Cardiac fibroblast (primary cell): ENCODE data around the gene LPP.
A peak's percentile ranks its signal among the peaks of the same experiment; 100 is the strongest.

ENCODE experiments used
- DNase-seq, 2 donors: peaks; one replicate each; pipeline versions ENCODE4 v3.0.0 to v3.0.0-alpha.2; 2010; ENCODE audit warnings: low read depth in 2 of 2
- H3K4me3 ChIP-seq, 2 donors: replicated peaks in 1 of 2; 1 replicate in 1 of 2; 2 replicates in 1 of 2; pipeline ENCODE4 v1.5.1; 2011; ENCODE audit warnings: low read depth in 2 of 2, low read length in 2 of 2, mild to moderate bottlenecking in 2 of 2, moderate library complexity in 1 of 2
- CTCF ChIP-seq: IDR thresholded peaks from one replicate; pipeline ENCODE4 v1.5.1; 2011; ENCODE audit warnings: low read depth, mild to moderate bottlenecking, low read length, inconsistent platforms

LPP gene

DNA sequence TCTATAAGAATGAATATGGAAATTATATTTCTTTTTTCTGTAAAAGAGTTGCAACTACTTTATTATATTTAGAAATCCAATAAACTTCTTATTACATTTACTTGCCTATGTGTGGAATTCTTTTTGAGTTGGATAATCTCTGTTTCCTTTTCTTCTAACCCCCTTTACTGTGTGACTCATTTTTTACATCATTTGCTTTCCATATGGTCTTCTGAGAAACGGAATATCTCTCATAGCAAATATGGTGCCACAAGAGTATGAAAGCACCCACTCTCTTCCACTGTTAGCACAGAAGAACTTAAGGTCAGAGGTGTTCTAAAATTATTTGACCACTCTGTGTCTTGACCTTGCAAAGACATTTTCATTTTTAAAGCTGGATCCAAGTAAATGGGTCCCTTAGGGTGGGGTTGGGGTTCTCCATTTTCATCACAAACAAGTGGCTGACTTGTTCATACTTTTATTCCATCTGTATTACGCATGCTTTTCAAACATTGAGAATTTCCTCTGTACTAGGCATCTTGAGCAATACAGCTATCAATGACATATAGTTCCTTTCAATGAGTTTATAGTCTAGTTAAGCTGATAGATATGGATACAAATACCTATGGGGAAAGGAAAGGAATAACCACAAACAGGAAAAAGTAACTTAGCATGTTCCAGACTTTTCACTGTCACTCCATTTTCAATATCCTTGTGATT lies 736.8 kb downstream of the LPP start:
- H3K4me3 ChIP-seq = no peak overlapping the region
- DNase-seq = peak; percentile 54 to 79
- TF ChIP-seq CTCF = no peak

GRCh38 chr3:188899881-188900280 lies 745.9 kb downstream of the LPP start:
- DNase-seq = no peak
- no peak overlapping the region for H3K4me3 ChIP-seq
- no peak for TF ChIP-seq CTCF

- DNase-seq = peak; percentile 88 to 93
- H3K4me3 ChIP-seq = no peak overlapping the region
- no peak for TF ChIP-seq CTCF
These were observed 746.5 kb downstream of the LPP start for GRCh38 chr3:188900421-188900951.

DNA sequence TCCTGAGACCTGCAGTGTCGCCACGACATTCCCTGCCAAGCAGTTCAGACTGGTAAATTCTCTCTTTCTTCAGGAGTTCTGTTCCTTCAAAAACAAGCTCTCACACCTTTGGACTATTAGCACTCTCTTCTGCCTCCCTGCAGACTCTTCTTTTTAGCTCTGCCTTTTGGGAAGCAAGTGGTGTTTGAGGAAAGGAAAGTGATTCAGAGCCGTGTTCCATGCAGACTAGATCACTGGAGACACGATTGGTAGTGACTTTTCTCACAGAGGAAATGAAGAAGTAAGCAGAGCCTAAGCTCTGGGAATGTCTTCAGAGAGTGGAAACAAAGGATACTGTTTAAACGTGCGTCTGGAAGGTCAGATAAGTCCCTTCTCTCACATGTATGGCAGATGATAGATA lies 747.2 kb downstream of the LPP start:
- TF ChIP-seq CTCF = no peak
- peak; percentile 51 to 76 for DNase-seq
- peak overlapping the region in 1 of 2 donors; percentile 27 for H3K4me3 ChIP-seq

DNA sequence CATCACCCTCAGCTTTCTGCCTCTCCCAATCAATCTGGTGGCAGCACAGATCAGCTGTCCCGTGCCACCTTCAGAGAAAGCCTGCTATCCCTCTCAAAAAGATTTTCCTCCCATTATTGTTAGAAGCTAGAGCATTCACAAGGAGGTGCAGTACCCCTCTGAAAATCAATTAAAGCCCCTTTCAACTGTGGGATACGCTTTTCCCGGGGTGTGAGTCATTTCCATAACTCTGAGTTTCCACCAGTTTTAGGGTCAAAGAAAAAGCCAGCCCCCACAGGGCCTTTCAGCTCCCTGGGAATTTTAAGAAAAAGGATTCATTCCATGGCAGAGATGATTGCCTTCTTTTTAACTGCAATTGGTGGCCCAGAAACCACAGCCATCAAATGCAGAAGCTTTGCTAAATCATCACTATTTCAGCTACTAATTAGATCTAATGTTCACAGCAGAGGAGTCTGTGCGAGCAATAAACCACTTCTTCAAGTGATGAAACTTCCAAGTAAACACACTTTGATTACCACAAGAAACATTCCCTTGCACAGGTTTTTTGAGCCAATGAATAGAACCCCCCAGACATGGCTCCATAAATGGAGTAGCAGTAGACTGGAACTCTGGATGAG lies 747.8 kb downstream of the LPP start:
- no peak for TF ChIP-seq CTCF
- peak in 1 of 2 donors; percentile 24 for DNase-seq
- H3K4me3 ChIP-seq = no peak overlapping the region

DNA sequence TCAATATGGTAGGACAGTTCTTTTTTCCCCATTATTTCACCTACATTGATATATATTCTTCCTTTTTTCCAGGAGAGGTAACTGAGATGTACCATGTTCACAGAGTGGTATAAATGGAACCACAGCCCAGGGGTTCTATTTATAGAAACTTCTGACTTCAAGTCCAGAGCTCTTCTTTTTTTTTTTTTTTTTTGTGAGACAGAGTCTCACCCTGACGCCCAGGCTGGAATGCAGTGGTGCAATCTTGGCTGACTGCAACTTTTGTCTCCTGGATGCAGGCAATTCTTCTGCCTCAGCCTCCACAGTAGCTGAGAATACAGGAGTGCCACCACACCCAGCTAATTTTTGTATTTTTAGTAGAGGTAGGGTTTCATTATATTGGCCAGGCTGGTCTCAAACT lies 750.7 kb downstream of the LPP start:
- TF ChIP-seq CTCF = no peak
- DNase-seq = peak; percentile 81 to 87

More for the DNA sequence above, 750.7 kb downstream of the LPP start:
- no peak overlapping the region for H3K4me3 ChIP-seq
